Naive thymus-derived CD4-positive, alpha-beta T cell (primary cell): ENCODE measurements around the gene SMCHD1. TPM values are rescaled to one million over a fixed set of nuclear protein-coding genes. Genes with fewer than 3 reads are reported as not detected.
"Not testable (repeated sequence)": the region's sequence is repeated elsewhere in the genome, so short reads cannot be mapped to it uniquely, and the experiment has no call there.

Experiments
- ATAC-seq: fragments of 150-1000 bp; cut with Tn5 transposase; 2 replicates; pipeline ENCODE4 v1.10.0; 2021; ENCODE audit warnings: mild to moderate bottlenecking, moderate library complexity
- CTCF ChIA-PET: fragments of 350-600 bp; sonication (Branson Sonifier 250); formaldehyde crosslinking; loops from one replicate; lab custom pipeline; 2021; ENCODE audit warnings: antibody characterized with exemption; lab: Charles Lee
- POLR2A ChIA-PET: fragments of 350-600 bp; sonication (Branson Sonifier 250); formaldehyde crosslinking; loops from one replicate; lab custom pipeline; 2021; ENCODE audit warnings: antibody characterized with exemption, inconsistent platforms; lab: Charles Lee
- DNase-seq, 9 donors: peaks; one replicate each; pipeline versions ENCODE4 v3.0.0 to v3.0.0-alpha.2; 2020 to 2022; ENCODE audit warnings: mixed read lengths in 1 of 9
- H3K27ac ChIP-seq: one replicate; pipeline ENCODE4 v1.7.0; 2013; ENCODE audit warnings: mild to moderate bottlenecking, low read depth, low read length, moderate library complexity
- H3K27me3 ChIP-seq, 2 donors: one replicate each; pipeline ENCODE4 v1.7.0; 2013; ENCODE audit warnings: low read length in 2 of 2, mild to moderate bottlenecking in 2 of 2, moderate library complexity in 2 of 2; ENCODE audit not compliant: control insufficient read depth in 2 of 2, insufficient read depth in 2 of 2
- H3K36me3 ChIP-seq, 3 experiments: 1 replicate in 2 of 3; 2 replicates in 1 of 3; pipeline ENCODE4 v1.7.0; 2013; ENCODE audit warnings: low read length in 3 of 3, mild to moderate bottlenecking in 3 of 3, moderate library complexity in 1 of 3; ENCODE audit not compliant: insufficient read depth in 3 of 3, control insufficient read depth in 2 of 3
- H3K4me1 ChIP-seq, 2 donors: one replicate each; pipeline ENCODE4 v1.7.0; 2013; ENCODE audit warnings: low read length in 2 of 2, mild to moderate bottlenecking in 2 of 2, moderate library complexity in 1 of 2; ENCODE audit not compliant: control insufficient read depth in 2 of 2, insufficient read depth in 2 of 2
- H3K4me3 ChIP-seq: 2 replicates; pipeline ENCODE4 v1.7.0; 2013; ENCODE audit warnings: mild to moderate bottlenecking, low read length
- H3K9me3 ChIP-seq, 3 experiments: 1 replicate in 2 of 3; 2 replicates in 1 of 3; pipeline ENCODE4 v1.7.0; 2013; ENCODE audit warnings: low read length in 3 of 3; ENCODE audit not compliant: control insufficient read depth in 2 of 3
- H3K27ac Mint-ChIP-seq, 9 donors: one replicate each; pipeline ENCODE4 v1.8.0; 2020 to 2022; ENCODE audit warnings: mixed read lengths in 9 of 9, mild to moderate bottlenecking in 8 of 9, moderate library complexity in 5 of 9, inconsistent platforms in 2 of 9
- H3K27me3 Mint-ChIP-seq, 5 donors: one replicate each; pipeline ENCODE4 v1.8.0; 2021 to 2022; ENCODE audit warnings: mixed read lengths in 5 of 5, mild to moderate bottlenecking in 1 of 5
- H3K36me3 Mint-ChIP-seq, 5 donors: one replicate each; pipeline ENCODE4 v1.8.0; 2020 to 2022; ENCODE audit warnings: mixed read lengths in 5 of 5, mild to moderate bottlenecking in 3 of 5, inconsistent platforms in 1 of 5
- H3K4me1 Mint-ChIP-seq, 7 donors: one replicate each; pipeline ENCODE4 v1.8.0; 2020 to 2022; ENCODE audit warnings: mixed read lengths in 7 of 7, mild to moderate bottlenecking in 3 of 7, inconsistent platforms in 1 of 7
- H3K4me3 Mint-ChIP-seq, 10 donors: one replicate each; pipeline ENCODE4 v1.8.0; 2020 to 2022; ENCODE audit warnings: mild to moderate bottlenecking in 10 of 10, mixed read lengths in 10 of 10, moderate library complexity in 6 of 10, inconsistent platforms in 2 of 10
- H3K9me3 Mint-ChIP-seq, 11 donors: one replicate each; pipeline ENCODE4 v1.8.0; 2020 to 2022; ENCODE audit warnings: mixed read lengths in 11 of 11, mild to moderate bottlenecking in 4 of 11, inconsistent platforms in 1 of 11, moderate library complexity in 1 of 11
- intact Hi-C, 2 donors: fragments of 100-400 bp; cut with micrococcal nuclease; formaldehyde crosslinking; loops; one replicate each; pipeline ENCODE4 v1.15.1; 2023
- polyA plus RNA-seq, 2 donors: library from polyadenylated mRNA; unstranded; fragments of 300-500 nt; fragmentation: Illumina TruSeq; gene quantifications; one replicate each; pipeline ENCODE4 v1.2.3, GENCODE V29; 2021
- total RNA-seq, 6 experiments: library from RNA in 5 of 6; stranded (reverse) in 5 of 6; gene quantifications; 1 replicate in 5 of 6; 2 replicates in 1 of 6; pipeline ENCODE4 v1.2.3 and lab custom pipeline; 2021 to 2026

SMCHD1 gene
- total and polyA plus RNA-seq, 7 experiments from 2014 or later = 41.4 to 305 (median 234) TPM

- POLR2A ChIA-PET = interaction anchor here (0.6 kb wide), 1 partner anchor 30 kb away, joined by 3 read pairs; no protein-coding TSS in a partner anchor
- H3K27me3 Mint-ChIP-seq = no peaks in the 10 kb centered on the region
- CTCF ChIA-PET = no interaction called here
- H3K4me3 Mint-ChIP-seq = no peak overlapping the region
- no peaks in the 10 kb centered on the region for H3K4me1 ChIP-seq
- intact Hi-C loops = loop anchor here (5.0 to 10.0 kb wide), 4 partner anchors 40 to 205 kb away; no protein-coding TSS in a partner anchor
- H3K36me3 Mint-ChIP-seq = peaks cover 11 to 57% (median 34%) of the 10 kb centered on the region in 5 donors
- H3K27ac Mint-ChIP-seq = no peak overlapping the region
- no peaks in the 10 kb centered on the region for H3K27me3 ChIP-seq
- H3K9me3 ChIP-seq = no peaks in the 10 kb centered on the region
- DNase-seq (no peak), ATAC-seq (no peak)
- no peak overlapping the region for H3K4me3 ChIP-seq
- no peak overlapping the region for H3K27ac ChIP-seq
- peaks cover 4 to 12% (median 6%) of the 10 kb centered on the region in 7 donors for H3K4me1 Mint-ChIP-seq
- no peaks in the 10 kb centered on the region for H3K9me3 Mint-ChIP-seq
- peaks cover 23 to 65% (median 48%) of the 10 kb centered on the region in 3 experiments for H3K36me3 ChIP-seq
Observed at GRCh38 chr18:2792395-2792794, 136.9 kb downstream of the SMCHD1 start.

- intact Hi-C loops = loop anchor here (5.0 to 10.0 kb wide), 4 partner anchors 42 to 207 kb away; no protein-coding TSS in a partner anchor
- H3K9me3 ChIP-seq = no peaks in the 10 kb centered on the region
- no peak for ATAC-seq
- H3K36me3 ChIP-seq = peaks cover 22 to 67% (median 48%) of the 10 kb centered on the region in 3 experiments
- peaks cover 17 to 68% (median 42%) of the 10 kb centered on the region in 5 donors for H3K36me3 Mint-ChIP-seq
- no peaks in the 10 kb centered on the region for H3K4me1 ChIP-seq
- no peak overlapping the region for H3K4me3 ChIP-seq
- no peaks in the 10 kb centered on the region for H3K9me3 Mint-ChIP-seq
- CTCF ChIA-PET = no interaction called here
- H3K4me1 Mint-ChIP-seq = peaks cover 4 to 19% (median 10%) of the 10 kb centered on the region in 7 donors
- no peaks in the 10 kb centered on the region for H3K27me3 ChIP-seq
- H3K27ac Mint-ChIP-seq = peak overlapping the region in 1 of 9 donors; percentile 55
- no peak overlapping the region for H3K4me3 Mint-ChIP-seq
- POLR2A ChIA-PET = no interaction called here
- H3K27me3 Mint-ChIP-seq = no peaks in the 10 kb centered on the region
- no peak overlapping the region for H3K27ac ChIP-seq
- no peak for DNase-seq
Observed at GRCh38 chr18:2794159-2794558, 138.6 kb downstream of the SMCHD1 start.

GRCh38 chr18:2797951-2798350, 142.4 kb downstream of the SMCHD1 start:
- Mint-ChIP-seq H3K4me3 (no peak overlapping the region), H3K27me3 (no peaks in the 10 kb centered on the region), H3K36me3 (peaks cover 18 to 71% (median 44%) of the 10 kb centered on the region in 5 donors), H3K4me1 (peaks cover 3 to 21% (median 9%) of the 10 kb centered on the region in 7 donors), H3K27ac (peak overlapping the region in 3 of 9 donors; percentile 6 to 48 (median 41)), H3K9me3 (no peaks in the 10 kb centered on the region)
- ChIA-PET POLR2A (no interaction called here), CTCF (no interaction called here)
- Histone ChIP-seq H3K36me3 (peaks cover 14 to 64% (median 33%) of the 10 kb centered on the region in 3 experiments), H3K27ac (no peak overlapping the region), H3K27me3 (no peaks in the 10 kb centered on the region), H3K4me1 (no peaks in the 10 kb centered on the region), H3K4me3 (no peak overlapping the region), H3K9me3 (no peaks in the 10 kb centered on the region)
- intact Hi-C loops = loop anchor here in 1 of 2 donors (5.0 to 10.0 kb wide), 2 partner anchors 53 to 189 kb away; no protein-coding TSS in a partner anchor
- no peak for DNase-seq
- no peak for ATAC-seq

GRCh38 chr18:2799369-2799768, 143.8 kb downstream of the SMCHD1 start:
- Histone ChIP-seq H3K4me1 (no peaks in the 10 kb centered on the region), H3K27me3 (no peaks in the 10 kb centered on the region), H3K27ac (no peak overlapping the region), H3K36me3 (peaks cover 13 to 61% (median 32%) of the 10 kb centered on the region in 3 experiments), H3K4me3 (no peak overlapping the region), H3K9me3 (no peaks in the 10 kb centered on the region)
- POLR2A ChIA-PET = no interaction called here
- Mint-ChIP-seq H3K9me3 (no peaks in the 10 kb centered on the region), H3K36me3 (peaks cover 17 to 66% (median 49%) of the 10 kb centered on the region in 5 donors), H3K4me3 (no peak overlapping the region), H3K4me1 (peaks cover 3 to 19% (median 9%) of the 10 kb centered on the region in 7 donors), H3K27ac (peak overlapping the region in 4 of 9 donors; percentile 26 to 89 (median 64)), H3K27me3 (no peaks in the 10 kb centered on the region)
- ATAC-seq = no peak
- intact Hi-C loops = loop anchor here in 1 of 2 donors (5.0 to 10.0 kb wide), 2 partner anchors 55 to 188 kb away; no protein-coding TSS in a partner anchor
- CTCF ChIA-PET = no interaction called here
- DNase-seq = no peak

GRCh38 chr18:2805970-2806943, 150.7 kb downstream of the SMCHD1 start:
- ChIA-PET POLR2A (no interaction called here), CTCF (interaction anchor here (1.0 kb wide), 1 partner anchor 98 kb away, joined by 3 read pairs; no protein-coding TSS in a partner anchor)
- peaks cover 6 to 30% (median 10%) of the 10 kb centered on the region in 11 donors for H3K9me3 Mint-ChIP-seq
- no peak overlapping the region for H3K27ac ChIP-seq
- H3K4me3 Mint-ChIP-seq = no peak overlapping the region
- H3K4me3 ChIP-seq = no peak overlapping the region
- H3K27me3 Mint-ChIP-seq = no peaks in the 10 kb centered on the region
- peaks cover 0 to 6% (median 1%) of the 10 kb centered on the region in 3 experiments for H3K36me3 ChIP-seq
- no peaks in the 10 kb centered on the region for H3K27me3 ChIP-seq
- ATAC-seq = no peak
- peaks cover 8 to 21% (median 19%) of the 10 kb centered on the region in 5 donors for H3K36me3 Mint-ChIP-seq
- no peaks in the 10 kb centered on the region for H3K4me1 Mint-ChIP-seq
- no peak for DNase-seq
- peak overlapping the region in 6 of 9 donors; percentile 15 to 81 (median 56) for H3K27ac Mint-ChIP-seq
- H3K9me3 ChIP-seq = peaks cover 0 to 6% (median 0%) of the 10 kb centered on the region in 3 experiments
- intact Hi-C loops = loop anchor here (2.0 to 5.0 kb wide), 2 partner anchors 41 to 101 kb away; partner anchors contain the start of gene EMILIN2 (in 1 of the 2)
- no peaks in the 10 kb centered on the region for H3K4me1 ChIP-seq

GRCh38 chr18:2808640-2809039, 153.1 kb downstream of the SMCHD1 start:
- H3K27ac Mint-ChIP-seq = peak overlapping the region in 2 of 9 donors; percentile 2 to 48
- H3K9me3 ChIP-seq, H3K36me3 ChIP-seq, H3K4me1 Mint-ChIP-seq, ATAC-seq, H3K4me3 ChIP-seq, H3K27ac ChIP-seq, CTCF ChIA-PET, H3K27me3 Mint-ChIP-seq, H3K4me1 ChIP-seq, DNase-seq, H3K27me3 ChIP-seq: not testable (repeated sequence)
- peak overlapping the region in 1 of 10 donors; percentile 15 for H3K4me3 Mint-ChIP-seq
- peaks cover 8 to 34% (median 21%) of the 10 kb centered on the region in 5 donors for H3K36me3 Mint-ChIP-seq
- peaks cover 12 to 54% (median 29%) of the 10 kb centered on the region in 11 donors for H3K9me3 Mint-ChIP-seq
- POLR2A ChIA-PET = interaction anchor here (0.7 kb wide), 1 partner anchor 10 kb away, joined by 3 read pairs; no protein-coding TSS in a partner anchor
- intact Hi-C loops = loop anchor here in 1 of 2 donors (5.0 kb wide), 1 partner anchor 39 kb away; the partner anchor contains the start of gene EMILIN2
